ENCODE data around the gene SCFD2.

Gene SCFD2

DNA sequence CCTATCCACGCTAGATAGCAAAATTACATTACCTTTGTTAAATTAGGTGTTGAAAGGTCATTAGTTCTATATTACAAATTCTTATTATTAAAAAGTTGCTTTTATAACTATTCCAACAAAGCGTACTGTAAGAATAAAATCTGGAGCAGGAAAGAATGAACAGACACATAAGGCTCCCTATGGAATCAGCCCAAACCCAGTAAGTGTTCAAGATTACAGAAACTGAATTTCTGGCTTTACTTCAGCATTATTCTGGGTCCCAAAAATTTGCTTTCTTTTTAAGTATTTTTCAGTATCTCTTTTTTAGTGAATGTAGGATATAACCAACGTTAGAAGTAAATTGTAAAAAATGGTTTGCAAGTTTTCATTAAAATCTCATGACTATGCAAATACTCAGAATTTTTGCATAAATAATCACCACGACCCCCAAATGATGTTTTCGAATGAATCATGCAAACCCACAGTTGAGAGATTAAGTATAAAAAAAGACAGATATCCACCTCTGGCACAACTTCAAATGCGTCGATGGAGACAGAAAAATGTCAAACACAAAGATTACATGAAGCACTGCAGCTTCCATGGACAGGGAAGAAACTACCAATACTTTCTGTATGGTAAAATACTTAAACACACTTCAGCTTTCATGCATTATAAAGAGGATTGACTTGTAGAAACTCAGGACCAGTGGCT is 265.2 kb downstream of the SCFD2 start:
- TF ChIP-seq REST (IDR thresholded peaks at IDR 0.05; ENCODE audit: insufficient read depth in 1 of 2, low read depth in 2 of 2, low read length in 2 of 2): no peak
- no peak for TF ChIP-seq TAF1 (IDR thresholded peaks at IDR 0.05; ENCODE audit: borderline replicate concordance, insufficient read depth, low read length)
- no peak for TF ChIP-seq SIN3A (IDR thresholded peaks at IDR 0.05; ENCODE audit: borderline replicate concordance, insufficient read depth, low read length)
- no peak for TF ChIP-seq FOXP2 (optimal IDR thresholded peaks at IDR 0.05; ENCODE audit: borderline replicate concordance, extremely low read depth, extremely low read length, insufficient read depth)
- no peak for TF ChIP-seq POLR2AphosphoS5 (IDR thresholded peaks at IDR 0.05; ENCODE audit: low read depth, low read length)

DNA sequence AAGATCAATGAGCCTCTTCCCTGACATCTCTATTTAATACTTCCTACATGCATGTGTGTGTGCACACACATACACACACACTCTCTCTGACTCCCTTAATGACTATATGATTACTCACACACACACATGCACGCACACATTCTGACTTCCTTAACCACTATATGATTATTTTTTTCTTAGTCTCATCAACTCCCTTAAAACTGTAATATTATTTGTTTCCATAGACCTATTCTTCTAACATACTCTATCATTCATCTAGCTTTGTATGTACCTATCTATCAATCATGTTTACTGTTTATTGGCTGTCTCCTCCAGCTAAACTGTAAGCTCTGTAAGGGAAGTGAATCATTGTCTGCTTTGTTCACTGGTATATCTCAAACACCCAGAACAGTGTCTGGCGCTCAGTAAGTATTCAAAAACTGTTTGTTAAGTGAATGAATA is 267.2 kb downstream of the SCFD2 start:
- no peak for TF ChIP-seq POLR2AphosphoS5 (IDR thresholded peaks at IDR 0.05; ENCODE audit: low read depth, low read length)
- no peak for TF ChIP-seq REST (IDR thresholded peaks at IDR 0.05; ENCODE audit: insufficient read depth in 1 of 2, low read depth in 2 of 2, low read length in 2 of 2)
- no peak for TF ChIP-seq SIN3A (IDR thresholded peaks at IDR 0.05; ENCODE audit: borderline replicate concordance, insufficient read depth, low read length)
- no peak for TF ChIP-seq TAF1 (IDR thresholded peaks at IDR 0.05; ENCODE audit: borderline replicate concordance, insufficient read depth, low read length)
- TF ChIP-seq FOXP2 (optimal IDR thresholded peaks at IDR 0.05; ENCODE audit: borderline replicate concordance, extremely low read depth, extremely low read length, insufficient read depth): no peak

DNA sequence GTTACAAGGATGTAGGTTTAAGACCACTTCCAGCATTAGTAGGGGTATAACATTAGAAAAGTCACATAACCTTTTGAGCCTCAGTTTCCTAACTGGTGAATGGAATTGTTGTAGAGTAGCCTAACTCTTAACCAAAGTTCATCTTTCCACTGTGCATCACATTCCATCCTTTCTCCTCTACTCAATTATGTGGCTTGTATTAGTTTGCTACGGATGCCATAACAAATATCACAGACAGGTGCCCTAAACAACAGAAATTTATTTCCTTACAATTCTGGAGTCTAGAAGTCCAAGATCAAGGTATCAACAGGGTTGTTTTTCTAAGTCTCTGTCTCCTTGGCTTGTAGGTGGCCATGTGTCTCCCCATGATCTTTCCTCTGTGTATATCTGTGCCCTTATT is 271.8 kb downstream of the SCFD2 start:
- TF ChIP-seq FOXP2 (optimal IDR thresholded peaks at IDR 0.05; ENCODE audit: borderline replicate concordance, extremely low read depth, extremely low read length, insufficient read depth) (no peak), TAF1 (IDR thresholded peaks at IDR 0.05; ENCODE audit: borderline replicate concordance, insufficient read depth, low read length) (no peak), POLR2AphosphoS5 (IDR thresholded peaks at IDR 0.05; ENCODE audit: low read depth, low read length) (no peak), REST (IDR thresholded peaks at IDR 0.05; ENCODE audit: insufficient read depth in 1 of 2, low read depth in 2 of 2, low read length in 2 of 2) (no peak), SIN3A (IDR thresholded peaks at IDR 0.05; ENCODE audit: borderline replicate concordance, insufficient read depth, low read length) (no peak)

GRCh38 chr4:53089936-53090729 is 275.7 kb downstream of the SCFD2 start:
- no peak for TF ChIP-seq REST (IDR thresholded peaks at IDR 0.05; ENCODE audit: insufficient read depth in 1 of 2, low read depth in 2 of 2, low read length in 2 of 2)
- no peak for TF ChIP-seq POLR2AphosphoS5 (IDR thresholded peaks at IDR 0.05; ENCODE audit: low read depth, low read length)
- TF ChIP-seq FOXP2 (optimal IDR thresholded peaks at IDR 0.05; ENCODE audit: borderline replicate concordance, extremely low read depth, extremely low read length, insufficient read depth): no peak
- no peak for TF ChIP-seq SIN3A (IDR thresholded peaks at IDR 0.05; ENCODE audit: borderline replicate concordance, insufficient read depth, low read length)
- TF ChIP-seq TAF1 (IDR thresholded peaks at IDR 0.05; ENCODE audit: borderline replicate concordance, insufficient read depth, low read length): no peak

Data from PFSK-1 (cell line).